ENCODE measurements around the gene RGS9.

Gene RGS9

DNA sequence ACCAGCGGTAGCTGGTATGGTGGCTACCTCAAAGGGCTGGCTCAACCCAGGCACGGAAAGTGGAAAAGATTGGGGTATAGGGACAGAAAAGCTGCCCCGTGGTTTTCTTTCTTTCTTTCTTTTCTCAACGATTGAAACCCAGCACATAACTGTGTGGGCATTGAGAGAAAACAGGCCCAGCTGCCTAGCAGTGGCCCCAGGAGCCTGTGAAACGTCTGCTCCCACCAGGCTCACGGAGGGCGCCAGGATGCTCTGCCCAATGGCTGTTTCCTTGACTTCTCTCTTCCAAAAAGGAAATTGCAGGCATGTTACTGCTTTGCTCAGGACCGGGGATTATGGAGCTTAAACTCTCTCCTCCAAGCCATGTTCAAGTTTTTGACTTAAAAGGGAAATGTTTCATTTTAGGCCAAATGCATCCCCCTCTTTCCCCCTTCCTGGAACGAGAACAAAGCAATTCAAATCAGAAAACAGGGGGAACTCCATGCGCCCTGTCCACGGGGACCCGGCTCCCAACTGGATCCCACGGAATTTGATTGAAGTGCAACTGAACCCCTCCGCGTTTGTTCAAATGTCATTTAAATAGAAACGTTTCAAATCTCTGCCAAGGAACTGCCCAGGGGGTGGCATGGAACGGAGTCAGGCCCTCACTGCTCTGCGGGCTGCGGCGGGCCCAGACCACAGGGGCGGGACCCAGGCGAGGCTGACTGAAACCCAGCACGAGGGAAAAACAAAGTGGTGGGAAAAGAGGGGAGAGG, 133.5 kb downstream of the RGS9 start:
- no peak overlapping the region for H3K4me3 ChIP-seq (ENCODE audit: low read length)
- TF ChIP-seq, protein P1, sequence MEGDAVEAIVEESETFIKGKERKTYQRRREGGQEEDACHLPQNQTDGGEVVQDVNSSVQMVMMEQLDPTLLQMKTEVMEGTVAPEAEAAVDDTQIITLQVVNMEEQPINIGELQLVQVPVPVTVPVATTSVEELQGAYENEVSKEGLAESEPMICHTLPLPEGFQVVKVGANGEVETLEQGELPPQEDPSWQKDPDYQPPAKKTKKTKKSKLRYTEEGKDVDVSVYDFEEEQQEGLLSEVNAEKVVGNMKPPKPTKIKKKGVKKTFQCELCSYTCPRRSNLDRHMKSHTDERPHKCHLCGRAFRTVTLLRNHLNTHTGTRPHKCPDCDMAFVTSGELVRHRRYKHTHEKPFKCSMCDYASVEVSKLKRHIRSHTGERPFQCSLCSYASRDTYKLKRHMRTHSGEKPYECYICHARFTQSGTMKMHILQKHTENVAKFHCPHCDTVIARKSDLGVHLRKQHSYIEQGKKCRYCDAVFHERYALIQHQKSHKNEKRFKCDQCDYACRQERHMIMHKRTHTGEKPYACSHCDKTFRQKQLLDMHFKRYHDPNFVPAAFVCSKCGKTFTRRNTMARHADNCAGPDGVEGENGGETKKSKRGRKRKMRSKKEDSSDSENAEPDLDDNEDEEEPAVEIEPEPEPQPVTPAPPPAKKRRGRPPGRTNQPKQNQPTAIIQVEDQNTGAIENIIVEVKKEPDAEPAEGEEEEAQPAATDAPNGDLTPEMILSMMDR (conservative IDR thresholded peaks at IDR 0.05; ENCODE audit: low read length), result no peak
- no peak for DNase-seq (ENCODE audit: low read depth)

DNA sequence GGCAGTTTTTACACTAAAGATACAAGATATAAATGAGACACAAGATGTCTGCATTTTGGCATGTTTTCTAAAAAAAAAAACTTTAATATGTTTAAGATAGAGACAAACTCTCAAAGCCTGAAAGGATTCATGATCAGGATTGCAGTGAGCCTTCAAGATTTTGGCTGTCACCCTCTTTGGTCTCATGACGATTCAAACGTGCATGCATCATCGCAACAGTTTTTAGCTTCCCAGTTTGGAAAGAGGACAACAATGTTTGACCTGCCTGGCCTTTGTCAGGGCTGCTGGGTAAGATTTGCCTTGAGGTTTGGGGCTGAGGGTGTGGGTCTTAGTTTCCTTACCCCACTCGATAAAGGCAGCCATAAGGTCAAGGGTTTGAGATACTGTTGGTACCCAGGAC, 134.1 kb downstream of the RGS9 start:
- no peak overlapping the region for H3K4me3 ChIP-seq (ENCODE audit: low read length)
- TF ChIP-seq, protein P1 (conservative IDR thresholded peaks at IDR 0.05; ENCODE audit: low read length), result no peak
- DNase-seq (ENCODE audit: low read depth), result no peak
